Urinary bladder (tissue), 4 donors: ENCODE results near the gene KPNB1. TPM values are rescaled to one million over a fixed set of nuclear protein-coding genes. Genes with fewer than 3 reads are reported as not detected.

Experiments used
- DNase-seq: peaks from one replicate; pipeline ENCODE4 v3.0.0-alpha.2; 2015; ENCODE audit errors: extremely low spot score
- H3K27ac ChIP-seq: one replicate; pipeline ENCODE4 v1.5.1; 2013; ENCODE audit warnings: low read depth, mild to moderate bottlenecking, moderate library complexity
- H3K36me3 ChIP-seq: one replicate; pipeline ENCODE4 v1.6.1; 2013; ENCODE audit warnings: mild to moderate bottlenecking, moderate library complexity; ENCODE audit not compliant: insufficient read depth
- H3K4me1 ChIP-seq: one replicate; pipeline ENCODE4 v1.6.1; 2013; ENCODE audit warnings: mild to moderate bottlenecking, moderate library complexity; ENCODE audit not compliant: insufficient read depth
- H3K4me3 ChIP-seq: one replicate; pipeline ENCODE4 v1.5.1; 2013; ENCODE audit warnings: low read depth, low read length
- WGBS: extraction: QIAGEN DNeasy Blood & Tissue Kit; methylation state at CpG from one replicate; pipeline ENCODE4 v1.1.7; 2013; 5-methylcytosine and 5-hydroxymethylcytosine counted together
- polyA plus RNA-seq: library from polyadenylated mRNA; stranded (reverse); fragments of 200-250 nt; gene quantifications from one replicate; pipeline ENCODE4 v1.2.3, GENCODE V29; 2013
- total RNA-seq: library from RNA; depleted of rRNA; stranded (reverse); fragments of >200 nt; gene quantifications from one replicate; pipeline ENCODE4 v1.2.3, GENCODE V29; 2014
- donor health status: healthy with polysubstance abuse.
- donor health status: healthy.

KPNB1 gene
- total and polyA plus RNA-seq, 2 donors: 66.8 to 136 TPM

GRCh38 chr17:47650525-47651522 is 1.1 kb downstream of the KPNB1 start:
- peak; percentile 70 for DNase-seq
- 2% methylated on average over 37 of the region's 39 CpGs for WGBS
- no peaks in the 10 kb centered on the region for H3K36me3 ChIP-seq

GRCh38 chr17:47651704-47652103 is 2.0 kb downstream of the KPNB1 start:
- H3K27ac ChIP-seq: no peak overlapping the region
- DNase-seq: no peak
- no peak overlapping the region for H3K4me3 ChIP-seq
- WGBS: 43% methylated on average over 2 of the region's 2 CpGs
- no peaks in the 10 kb centered on the region for H3K4me1 ChIP-seq
- peaks cover 2% of the 10 kb centered on the region for H3K36me3 ChIP-seq

More at GRCh38 chr17:47650525-47651522, 1.1 kb downstream of the KPNB1 start:
- peak overlapping the region; percentile 90 for H3K4me3 ChIP-seq
- peak overlapping the region; percentile 79 for H3K27ac ChIP-seq
- H3K4me1 ChIP-seq: no peaks in the 10 kb centered on the region

GRCh38 chr17:47652570-47652969 is 2.9 kb downstream of the KPNB1 start:
- no peak for DNase-seq
- Histone ChIP-seq H3K27ac (no peak overlapping the region), H3K4me3 (no peak overlapping the region), H3K4me1 (no peaks in the 10 kb centered on the region), H3K36me3 (peaks cover 2% of the 10 kb centered on the region)
- 89% methylated on average over 6 of the region's 6 CpGs for WGBS

- no peaks in the 10 kb centered on the region for H3K4me1 ChIP-seq
- H3K4me3 ChIP-seq: no peak overlapping the region
- 75% methylated on average over 2 of the region's 2 CpGs for WGBS
- no peak for DNase-seq
- H3K27ac ChIP-seq: no peak overlapping the region
- peaks cover 4% of the 10 kb centered on the region for H3K36me3 ChIP-seq
Observed at GRCh38 chr17:47653442-47653841, 3.7 kb downstream of the KPNB1 start.

GRCh38 chr17:47654991-47655390 is 5.3 kb downstream of the KPNB1 start:
- 60% methylated on average over 6 of the region's 6 CpGs for WGBS
- no peak overlapping the region for H3K27ac ChIP-seq
- DNase-seq: no peak
- H3K36me3 ChIP-seq: peaks cover 8% of the 10 kb centered on the region
- no peak overlapping the region for H3K4me3 ChIP-seq
- H3K4me1 ChIP-seq: no peaks in the 10 kb centered on the region

DNA sequence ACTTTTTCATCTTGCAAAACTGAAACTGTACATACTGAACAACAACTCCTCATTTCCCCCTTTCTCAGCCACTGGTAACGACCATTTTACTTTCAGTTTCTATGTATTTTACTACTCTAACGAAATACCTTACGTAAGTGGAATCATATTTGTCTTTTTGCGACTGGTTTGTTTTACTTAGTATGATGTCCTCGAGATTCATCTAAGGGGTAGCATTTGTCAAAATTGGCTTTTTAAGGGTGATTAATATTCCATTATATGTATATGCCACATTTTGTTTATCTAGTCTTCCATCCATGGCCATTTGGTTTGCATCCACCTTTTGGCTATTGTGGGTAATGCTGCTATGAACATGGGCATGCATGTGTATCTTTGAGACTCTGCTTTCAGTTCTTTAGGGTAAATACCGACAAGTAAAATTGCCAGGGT is 10.4 kb downstream of the KPNB1 start:
- no peaks in the 10 kb centered on the region for H3K4me1 ChIP-seq
- H3K36me3 ChIP-seq: peaks cover 8% of the 10 kb centered on the region
- no peak for DNase-seq
- peak overlapping the region; percentile 64 for H3K27ac ChIP-seq
- 77% methylated on average over 6 of the region's 6 CpGs for WGBS
- no peak overlapping the region for H3K4me3 ChIP-seq

- WGBS: 46% methylated on average over 6 of the region's 6 CpGs
- no peak overlapping the region for H3K4me3 ChIP-seq
- no peak overlapping the region for H3K27ac ChIP-seq
- H3K36me3 ChIP-seq: peaks cover 8% of the 10 kb centered on the region
- H3K4me1 ChIP-seq: no peaks in the 10 kb centered on the region
- peak; percentile 10 for DNase-seq
Observed at GRCh38 chr17:47663912-47664623, 14.3 kb downstream of the KPNB1 start.

DNA sequence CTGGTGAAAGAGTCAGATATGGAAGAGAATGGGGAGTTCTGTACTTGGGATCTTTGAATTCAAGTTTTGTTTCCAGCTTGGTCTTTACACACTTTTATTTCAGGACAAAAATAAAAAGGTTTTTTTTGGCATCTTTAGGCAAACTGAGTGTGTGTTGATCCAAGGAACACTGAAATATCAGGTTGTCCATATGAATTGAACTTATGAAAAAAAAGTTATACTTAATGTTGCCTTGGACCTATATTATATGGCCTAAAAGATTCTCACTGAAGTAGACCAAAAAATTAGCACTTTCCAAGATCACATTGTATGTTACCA is 14.9 kb downstream of the KPNB1 start:
- no peak overlapping the region for H3K27ac ChIP-seq
- no peak for DNase-seq
- no peak overlapping the region for H3K4me3 ChIP-seq
- H3K36me3 ChIP-seq: peaks cover 7% of the 10 kb centered on the region
- no peaks in the 10 kb centered on the region for H3K4me1 ChIP-seq

DNA sequence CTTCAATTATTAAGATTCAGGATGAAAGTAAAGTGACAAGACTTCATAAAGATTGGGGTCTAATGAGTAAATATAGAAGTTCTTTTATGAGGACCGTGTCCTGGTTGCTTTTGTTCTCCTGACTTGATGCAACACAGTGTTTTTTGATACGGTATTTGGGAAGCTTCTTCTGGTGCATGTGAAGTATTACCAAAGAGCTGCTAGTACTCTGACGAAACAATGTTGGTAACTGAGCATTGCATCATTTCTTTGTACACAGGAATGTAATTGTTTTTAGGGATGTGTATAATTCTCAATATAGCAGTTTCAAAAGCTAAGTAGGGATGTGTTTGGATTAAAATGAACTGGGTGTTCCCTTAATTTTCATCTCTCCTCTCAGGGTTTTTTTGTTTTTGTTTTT is 15.9 kb downstream of the KPNB1 start:
- no peaks in the 10 kb centered on the region for H3K4me1 ChIP-seq
- WGBS: 79% methylated on average over 3 of the region's 3 CpGs

GRCh38 chr17:47669081-47669480 is 19.4 kb downstream of the KPNB1 start:
- Histone ChIP-seq H3K4me1 (no peaks in the 10 kb centered on the region), H3K27ac (no peak overlapping the region), H3K36me3 (peaks cover 24% of the 10 kb centered on the region), H3K4me3 (no peak overlapping the region)
- no peak for DNase-seq
- 92% methylated on average over 4 of the region's 4 CpGs for WGBS

More for the DNA sequence above, 15.9 kb downstream of the KPNB1 start:
- H3K36me3 ChIP-seq: peaks cover 10% of the 10 kb centered on the region
- no peak for DNase-seq
- H3K4me3 ChIP-seq: no peak overlapping the region
- no peak overlapping the region for H3K27ac ChIP-seq

- DNase-seq: no peak
- H3K4me3 ChIP-seq: no peak overlapping the region
- peaks cover 30% of the 10 kb centered on the region for H3K36me3 ChIP-seq
- no peak overlapping the region for H3K27ac ChIP-seq
- no peaks in the 10 kb centered on the region for H3K4me1 ChIP-seq
- 29% methylated on average over 1 of the region's 1 CpG for WGBS
Observed at GRCh38 chr17:47670064-47670463, 20.3 kb downstream of the KPNB1 start.

- Histone ChIP-seq H3K36me3 (peaks cover 41% of the 10 kb centered on the region), H3K27ac (no peak overlapping the region), H3K4me3 (no peak overlapping the region), H3K4me1 (no peaks in the 10 kb centered on the region)
- 88% methylated on average over 4 of the region's 4 CpGs for WGBS
- no peak for DNase-seq
Observed at GRCh38 chr17:47674499-47674898, 24.8 kb downstream of the KPNB1 start.

DNA sequence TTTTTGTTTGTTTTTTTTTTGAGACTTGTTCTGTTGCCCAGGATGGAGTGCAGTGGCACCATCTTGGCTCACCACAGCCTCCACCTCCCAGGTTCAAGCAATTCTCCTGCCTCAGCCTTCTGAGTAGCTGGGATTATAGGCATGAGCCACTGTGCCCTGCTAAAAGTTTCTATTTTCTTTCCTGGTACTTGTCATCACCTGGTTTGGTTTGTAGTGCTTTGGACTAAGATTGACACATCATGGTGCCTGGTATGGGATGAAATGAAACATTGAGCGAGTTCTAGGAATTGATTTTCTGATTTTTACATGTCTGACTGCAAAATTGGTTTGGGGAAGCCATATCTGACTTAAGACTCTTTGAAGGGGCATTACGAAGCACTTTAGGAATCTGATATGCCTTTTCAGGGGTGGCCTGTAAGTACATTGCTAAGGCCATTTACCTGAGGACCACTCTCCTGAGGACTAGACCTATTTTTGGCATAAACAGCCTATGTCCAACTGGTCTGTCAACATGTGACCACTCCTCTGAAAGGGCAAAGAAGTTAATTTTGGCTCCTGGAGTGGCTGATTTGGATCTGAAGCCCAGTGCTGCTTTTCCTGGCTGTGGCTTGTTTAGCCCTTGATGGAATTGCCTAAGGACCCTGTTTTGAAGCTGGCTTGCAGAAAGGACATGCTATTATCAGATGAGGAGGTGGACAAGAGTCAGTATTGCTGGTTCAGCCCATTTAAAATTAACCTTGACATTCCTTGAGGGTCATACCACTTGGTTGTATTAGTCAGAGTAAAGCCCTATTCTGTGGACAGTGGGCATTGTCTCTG is 25.9 kb downstream of the KPNB1 start:
- no peaks in the 10 kb centered on the region for H3K4me1 ChIP-seq
- no peak overlapping the region for H3K4me3 ChIP-seq
- H3K27ac ChIP-seq: no peak overlapping the region
- WGBS: 91% methylated on average over 2 of the region's 2 CpGs
- peaks cover 38% of the 10 kb centered on the region for H3K36me3 ChIP-seq
- DNase-seq: no peak
